Measurements from ENCODE around the gene TSPAN16. TPM values are rescaled to one million over a fixed set of nuclear protein-coding genes. Genes with fewer than 3 reads are reported as not detected.
A peak's percentile ranks its signal among the peaks of the same experiment; 100 is the strongest.

TSPAN16 gene
- total and polyA plus RNA-seq, 2 of the 13 experiments (the other 11 are each of a cell fraction or from before 2014, with no cell fraction given) = not detected

DNA sequence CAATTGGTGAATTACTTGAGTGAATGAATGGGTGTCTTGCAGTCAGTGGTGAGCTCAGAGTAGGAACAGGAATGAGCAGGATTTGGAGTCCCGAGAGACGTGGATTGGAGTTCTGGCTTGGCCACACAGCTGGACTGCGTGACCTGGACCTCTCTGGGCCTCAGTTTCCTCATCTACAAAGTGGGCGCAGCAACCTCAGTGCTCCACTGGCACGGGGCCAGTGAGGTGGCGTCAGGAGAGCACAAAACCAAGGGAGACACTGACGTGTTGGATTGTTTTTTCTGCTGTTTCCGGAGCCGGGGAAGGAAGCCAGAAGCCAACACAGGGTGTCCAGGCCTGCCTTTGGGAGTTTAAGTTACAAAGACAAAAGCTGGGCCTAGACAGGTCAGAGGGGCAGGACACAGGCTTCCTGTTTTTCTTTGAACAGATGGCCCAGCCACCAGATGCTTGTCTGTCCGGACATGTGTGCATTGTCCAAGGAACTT lies 27.1 kb upstream of the TSPAN16 start (continued):
- TF ChIP-seq ZNF607 (CRISPR knock-in tag; IDR thresholded peaks at IDR 0.05; ENCODE audit: borderline replicate concordance) (no peak), ZNF331 (CRISPR knock-in tag; IDR thresholded peaks at IDR 0.05) (no peak), ZNF616 (CRISPR knock-in tag; IDR thresholded peaks at IDR 0.05; ENCODE audit: low read depth) (no peak), AHR (CRISPR knock-in tag; IDR thresholded peaks at IDR 0.05) (no peak), WIZ (CRISPR knock-in tag; IDR thresholded peaks at IDR 0.05) (no peak), ZMYM3 (CRISPR knock-in tag; IDR thresholded peaks at IDR 0.05) (peak; percentile 96), ZNF598 (CRISPR knock-in tag; IDR thresholded peaks at IDR 0.05; ENCODE audit: borderline replicate concordance) (no peak)
- TF ChIP-seq, protein P1, sequence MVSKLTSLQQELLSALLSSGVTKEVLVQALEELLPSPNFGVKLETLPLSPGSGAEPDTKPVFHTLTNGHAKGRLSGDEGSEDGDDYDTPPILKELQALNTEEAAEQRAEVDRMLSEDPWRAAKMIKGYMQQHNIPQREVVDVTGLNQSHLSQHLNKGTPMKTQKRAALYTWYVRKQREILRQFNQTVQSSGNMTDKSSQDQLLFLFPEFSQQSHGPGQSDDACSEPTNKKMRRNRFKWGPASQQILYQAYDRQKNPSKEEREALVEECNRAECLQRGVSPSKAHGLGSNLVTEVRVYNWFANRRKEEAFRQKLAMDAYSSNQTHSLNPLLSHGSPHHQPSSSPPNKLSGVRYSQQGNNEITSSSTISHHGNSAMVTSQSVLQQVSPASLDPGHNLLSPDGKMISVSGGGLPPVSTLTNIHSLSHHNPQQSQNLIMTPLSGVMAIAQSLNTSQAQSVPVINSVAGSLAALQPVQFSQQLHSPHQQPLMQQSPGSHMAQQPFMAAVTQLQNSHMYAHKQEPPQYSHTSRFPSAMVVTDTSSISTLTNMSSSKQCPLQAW (CRISPR knock-in tag; IDR thresholded peaks at IDR 0.05) = peak; percentile 9; the same call in 1 of the 2 replicates
- TF ChIP-seq, protein P2, sequence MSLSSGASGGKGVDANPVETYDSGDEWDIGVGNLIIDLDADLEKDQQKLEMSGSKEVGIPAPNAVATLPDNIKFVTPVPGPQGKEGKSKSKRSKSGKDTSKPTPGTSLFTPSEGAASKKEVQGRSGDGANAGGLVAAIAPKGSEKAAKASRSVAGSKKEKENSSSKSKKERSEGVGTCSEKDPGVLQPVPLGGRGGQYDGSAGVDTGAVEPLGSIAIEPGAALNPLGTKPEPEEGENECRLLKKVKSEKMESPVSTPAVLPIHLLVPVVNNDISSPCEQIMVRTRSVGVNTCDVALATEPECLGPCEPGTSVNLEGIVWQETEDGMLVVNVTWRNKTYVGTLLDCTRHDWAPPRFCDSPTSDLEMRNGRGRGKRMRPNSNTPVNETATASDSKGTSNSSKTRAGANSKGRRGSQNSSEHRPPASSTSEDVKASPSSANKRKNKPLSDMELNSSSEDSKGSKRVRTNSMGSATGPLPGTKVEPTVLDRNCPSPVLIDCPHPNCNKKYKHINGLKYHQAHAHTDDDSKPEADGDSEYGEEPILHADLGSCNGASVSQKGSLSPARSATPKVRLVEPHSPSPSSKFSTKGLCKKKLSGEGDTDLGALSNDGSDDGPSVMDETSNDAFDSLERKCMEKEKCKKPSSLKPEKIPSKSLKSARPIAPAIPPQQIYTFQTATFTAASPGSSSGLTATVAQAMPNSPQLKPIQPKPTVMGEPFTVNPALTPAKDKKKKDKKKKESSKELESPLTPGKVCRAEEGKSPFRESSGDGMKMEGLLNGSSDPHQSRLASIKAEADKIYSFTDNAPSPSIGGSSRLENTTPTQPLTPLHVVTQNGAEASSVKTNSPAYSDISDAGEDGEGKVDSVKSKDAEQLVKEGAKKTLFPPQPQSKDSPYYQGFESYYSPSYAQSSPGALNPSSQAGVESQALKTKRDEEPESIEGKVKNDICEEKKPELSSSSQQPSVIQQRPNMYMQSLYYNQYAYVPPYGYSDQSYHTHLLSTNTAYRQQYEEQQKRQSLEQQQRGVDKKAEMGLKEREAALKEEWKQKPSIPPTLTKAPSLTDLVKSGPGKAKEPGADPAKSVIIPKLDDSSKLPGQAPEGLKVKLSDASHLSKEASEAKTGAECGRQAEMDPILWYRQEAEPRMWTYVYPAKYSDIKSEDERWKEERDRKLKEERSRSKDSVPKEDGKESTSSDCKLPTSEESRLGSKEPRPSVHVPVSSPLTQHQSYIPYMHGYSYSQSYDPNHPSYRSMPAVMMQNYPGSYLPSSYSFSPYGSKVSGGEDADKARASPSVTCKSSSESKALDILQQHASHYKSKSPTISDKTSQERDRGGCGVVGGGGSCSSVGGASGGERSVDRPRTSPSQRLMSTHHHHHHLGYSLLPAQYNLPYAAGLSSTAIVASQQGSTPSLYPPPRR (CRISPR knock-in tag; IDR thresholded peaks at IDR 0.05; ENCODE audit: borderline replicate concordance) = no peak
- TF ChIP-seq, protein P3, sequence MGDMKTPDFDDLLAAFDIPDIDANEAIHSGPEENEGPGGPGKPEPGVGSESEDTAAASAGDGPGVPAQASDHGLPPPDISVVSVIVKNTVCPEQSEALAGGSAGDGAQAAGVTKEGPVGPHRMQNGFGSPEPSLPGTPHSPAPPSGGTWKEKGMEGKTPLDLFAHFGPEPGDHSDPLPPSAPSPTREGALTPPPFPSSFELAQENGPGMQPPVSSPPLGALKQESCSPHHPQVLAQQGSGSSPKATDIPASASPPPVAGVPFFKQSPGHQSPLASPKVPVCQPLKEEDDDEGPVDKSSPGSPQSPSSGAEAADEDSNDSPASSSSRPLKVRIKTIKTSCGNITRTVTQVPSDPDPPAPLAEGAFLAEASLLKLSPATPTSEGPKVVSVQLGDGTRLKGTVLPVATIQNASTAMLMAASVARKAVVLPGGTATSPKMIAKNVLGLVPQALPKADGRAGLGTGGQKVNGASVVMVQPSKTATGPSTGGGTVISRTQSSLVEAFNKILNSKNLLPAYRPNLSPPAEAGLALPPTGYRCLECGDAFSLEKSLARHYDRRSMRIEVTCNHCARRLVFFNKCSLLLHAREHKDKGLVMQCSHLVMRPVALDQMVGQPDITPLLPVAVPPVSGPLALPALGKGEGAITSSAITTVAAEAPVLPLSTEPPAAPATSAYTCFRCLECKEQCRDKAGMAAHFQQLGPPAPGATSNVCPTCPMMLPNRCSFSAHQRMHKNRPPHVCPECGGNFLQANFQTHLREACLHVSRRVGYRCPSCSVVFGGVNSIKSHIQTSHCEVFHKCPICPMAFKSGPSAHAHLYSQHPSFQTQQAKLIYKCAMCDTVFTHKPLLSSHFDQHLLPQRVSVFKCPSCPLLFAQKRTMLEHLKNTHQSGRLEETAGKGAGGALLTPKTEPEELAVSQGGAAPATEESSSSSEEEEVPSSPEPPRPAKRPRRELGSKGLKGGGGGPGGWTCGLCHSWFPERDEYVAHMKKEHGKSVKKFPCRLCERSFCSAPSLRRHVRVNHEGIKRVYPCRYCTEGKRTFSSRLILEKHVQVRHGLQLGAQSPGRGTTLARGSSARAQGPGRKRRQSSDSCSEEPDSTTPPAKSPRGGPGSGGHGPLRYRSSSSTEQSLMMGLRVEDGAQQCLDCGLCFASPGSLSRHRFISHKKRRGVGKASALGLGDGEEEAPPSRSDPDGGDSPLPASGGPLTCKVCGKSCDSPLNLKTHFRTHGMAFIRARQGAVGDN (CRISPR knock-in tag; IDR thresholded peaks at IDR 0.05) = peak; percentile 43
- TF ChIP-seq, protein P4, sequence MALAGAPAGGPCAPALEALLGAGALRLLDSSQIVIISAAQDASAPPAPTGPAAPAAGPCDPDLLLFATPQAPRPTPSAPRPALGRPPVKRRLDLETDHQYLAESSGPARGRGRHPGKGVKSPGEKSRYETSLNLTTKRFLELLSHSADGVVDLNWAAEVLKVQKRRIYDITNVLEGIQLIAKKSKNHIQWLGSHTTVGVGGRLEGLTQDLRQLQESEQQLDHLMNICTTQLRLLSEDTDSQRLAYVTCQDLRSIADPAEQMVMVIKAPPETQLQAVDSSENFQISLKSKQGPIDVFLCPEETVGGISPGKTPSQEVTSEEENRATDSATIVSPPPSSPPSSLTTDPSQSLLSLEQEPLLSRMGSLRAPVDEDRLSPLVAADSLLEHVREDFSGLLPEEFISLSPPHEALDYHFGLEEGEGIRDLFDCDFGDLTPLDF (CRISPR knock-in tag; IDR thresholded peaks at IDR 0.05) = no peak
